ENCODE results near the gene ASCL5.
A peak's percentile ranks its signal among the peaks of the same experiment; 100 is the strongest.

ASCL5 gene

GRCh38 chr1:201154389-201155165, 27.6 kb upstream of the ASCL5 start, which contains the start of gene TMEM9:
Gene TMEM9 (minus strand): TSS chr1:201154474. CDS start chr1:201153923, 551 bp downstream.
- POLR2A ChIA-PET, result interaction anchor here (0.6 to 0.8 kb wide), 4 partner anchors 13 to 61 kb away, joined by 3 to 8 read pairs (median 4); no protein-coding TSS in a partner anchor
- CTCF ChIA-PET, result interaction anchor here (0.8 to 2.2 kb wide), 10 partner anchors 11 to 183 kb away, joined by 3 to 8 read pairs (median 4); no protein-coding TSS in a partner anchor
- no peak for TF ChIP-seq CTCF (IDR thresholded peaks at IDR 0.05; ENCODE audit: control extremely low read depth, extremely low read depth, low read depth, missing control alignments)

GRCh38 chr1:201153474-201154388, 26.7 kb upstream of the ASCL5 start:
- DNase-seq (ENCODE audit: extremely low spot score), result peak; percentile 86
- no peak for TF ChIP-seq CTCF (IDR thresholded peaks at IDR 0.05; ENCODE audit: control extremely low read depth, extremely low read depth, low read depth, missing control alignments)
- POLR2A ChIA-PET, result interaction anchor here (0.6 to 0.8 kb wide), 4 partner anchors 12 to 60 kb away, joined by 3 to 8 read pairs (median 4); no protein-coding TSS in a partner anchor
- CTCF ChIA-PET, result interaction anchor here (0.8 to 5.1 kb wide), 13 partner anchors 11 to 595 kb away, joined by 3 to 31 read pairs (median 5); no protein-coding TSS in a partner anchor

More at GRCh38 chr1:201154389-201155165, 27.6 kb upstream of the ASCL5 start, which contains the start of gene TMEM9:
- peak; percentile 99 for DNase-seq (ENCODE audit: extremely low spot score)

- TF ChIP-seq CTCF (IDR thresholded peaks at IDR 0.05; ENCODE audit: control extremely low read depth, extremely low read depth, low read depth, missing control alignments), result peak; percentile 39
- peak; percentile 58 for DNase-seq (ENCODE audit: extremely low spot score)
- CTCF ChIA-PET, result interaction anchor here (1.0 to 5.1 kb wide), 7 partner anchors 10 to 73 kb away, joined by 3 to 31 read pairs (median 9); no protein-coding TSS in a partner anchor
- POLR2A ChIA-PET, result interaction anchor here (0.7 kb wide), 1 partner anchor 205 kb away, joined by 3 read pairs; no protein-coding TSS in a partner anchor
These were observed 22.4 kb upstream of the ASCL5 start for GRCh38 chr1:201149400-201149799.

GRCh38 chr1:201147396-201148015, 20.5 kb upstream of the ASCL5 start:
- ChIA-PET POLR2A (no interaction called here), CTCF (interaction anchor here (1.5 to 1.7 kb wide), 2 partner anchors 21 to 23 kb away, joined by 4 to 16 read pairs; no protein-coding TSS in a partner anchor)
- DNase-seq (ENCODE audit: extremely low spot score), result no peak
- TF ChIP-seq CTCF (IDR thresholded peaks at IDR 0.05; ENCODE audit: control extremely low read depth, extremely low read depth, low read depth, missing control alignments), result no peak

- no peak for TF ChIP-seq CTCF (IDR thresholded peaks at IDR 0.05; ENCODE audit: control extremely low read depth, extremely low read depth, low read depth, missing control alignments)
- ChIA-PET CTCF (interaction anchor here (1.8 kb wide), 1 partner anchor 61 kb away, joined by 4 read pairs; no protein-coding TSS in a partner anchor), POLR2A (no interaction called here)
- no peak for DNase-seq (ENCODE audit: extremely low spot score)
These were observed 19.8 kb upstream of the ASCL5 start for GRCh38 chr1:201146626-201147390.
